Trophoblast cell (in vitro differentiated cells and primary cell): ENCODE measurements around the gene RBM19.

Experiments
- DNase-seq, 2 donors: peaks; one replicate each; pipeline ENCODE4 v3.0.0-alpha.2; 2016
- H2AFZ ChIP-seq: 2 replicates; pipeline ENCODE4 v1.6.1; 2013; ENCODE audit warnings: low read length, moderate library complexity, mild to moderate bottlenecking; ENCODE audit not compliant: insufficient read depth, poor library complexity
- H2AK5ac ChIP-seq: 2 replicates; pipeline ENCODE4 v1.6.1; 2013; ENCODE audit warnings: mild to moderate bottlenecking, low read length
- H2BK120ac ChIP-seq: 2 replicates; pipeline ENCODE4 v1.6.1; 2013; ENCODE audit warnings: low read length, mild to moderate bottlenecking, moderate library complexity; ENCODE audit not compliant: insufficient read depth, poor library complexity
- H2BK12ac ChIP-seq: 2 replicates; pipeline ENCODE4 v1.6.1; 2013; ENCODE audit warnings: mild to moderate bottlenecking, low read length, moderate library complexity
- H2BK5ac ChIP-seq: 2 replicates; pipeline ENCODE4 v1.6.1; 2013; ENCODE audit warnings: low read length, low read depth, moderate library complexity, mild to moderate bottlenecking; ENCODE audit not compliant: poor library complexity
- H3K14ac ChIP-seq: 2 replicates; pipeline ENCODE4 v1.6.1; 2013; ENCODE audit warnings: mild to moderate bottlenecking, low read length
- H3K18ac ChIP-seq: 2 replicates; pipeline ENCODE4 v1.6.1; 2013; ENCODE audit warnings: mild to moderate bottlenecking, low read length
- H3K23ac ChIP-seq: 2 replicates; pipeline ENCODE4 v1.6.1; 2013; ENCODE audit warnings: low read length
- H3K27ac ChIP-seq: 2 replicates; pipeline ENCODE4 v1.5.1; 2013; ENCODE audit warnings: low read depth, mild to moderate bottlenecking, inconsistent platforms, low read length, moderate library complexity
- H3K27me3 ChIP-seq: 2 replicates; pipeline ENCODE4 v1.6.1; 2013; ENCODE audit warnings: inconsistent platforms, mild to moderate bottlenecking, low read length, moderate library complexity; ENCODE audit not compliant: insufficient read depth
- H3K36me3 ChIP-seq, 2 experiments: 1 replicate in 1 of 2; 2 replicates in 1 of 2; pipeline ENCODE4 v1.6.1; 2013; ENCODE audit warnings: low read length in 2 of 2, mild to moderate bottlenecking in 2 of 2, moderate library complexity in 1 of 2; ENCODE audit not compliant: insufficient read depth in 2 of 2, control insufficient read depth in 1 of 2
- H3K4ac ChIP-seq: 2 replicates; pipeline ENCODE4 v1.6.1; 2013; ENCODE audit warnings: low read depth, mild to moderate bottlenecking, low read length, moderate library complexity
- H3K4me1 ChIP-seq, 2 experiments: 1 replicate in 1 of 2; 2 replicates in 1 of 2; pipeline ENCODE4 v1.6.1; 2013; ENCODE audit warnings: low read length in 2 of 2, mild to moderate bottlenecking in 2 of 2, moderate library complexity in 1 of 2; ENCODE audit not compliant: insufficient read depth in 2 of 2, control insufficient read depth in 1 of 2
- H3K4me2 ChIP-seq: 2 replicates; pipeline ENCODE4 v1.6.1; 2013; ENCODE audit warnings: inconsistent platforms, mild to moderate bottlenecking, low read length, moderate library complexity
- H3K4me3 ChIP-seq: 2 replicates; pipeline ENCODE4 v1.5.1; 2013; ENCODE audit warnings: mild to moderate bottlenecking, low read depth, low read length, inconsistent platforms
- H3K79me1 ChIP-seq: one replicate; pipeline ENCODE4 v1.6.1; 2013; ENCODE audit warnings: low read length
- H3K79me2 ChIP-seq: 2 replicates; pipeline ENCODE4 v1.6.1; 2013; ENCODE audit warnings: low read length, mild to moderate bottlenecking; ENCODE audit not compliant: control insufficient read depth, insufficient read depth, poor library complexity
- H3K9ac ChIP-seq: 2 replicates; pipeline ENCODE4 v1.6.1; 2013; ENCODE audit warnings: mild to moderate bottlenecking, low read length
- H3K9me3 ChIP-seq: 2 replicates; pipeline ENCODE4 v1.6.1; 2013; ENCODE audit warnings: low read depth, mild to moderate bottlenecking, control low read depth, inconsistent platforms, low read length; ENCODE audit not compliant: insufficient read depth
- H4K12ac ChIP-seq: 2 replicates; pipeline ENCODE4 v1.6.1; 2013; ENCODE audit warnings: low read depth, mild to moderate bottlenecking, low read length, moderate library complexity
- H4K8ac ChIP-seq: 2 replicates; pipeline ENCODE4 v1.6.1; 2013; ENCODE audit warnings: low read depth, mild to moderate bottlenecking, low read length, moderate library complexity
- H4K91ac ChIP-seq: one replicate; pipeline ENCODE4 v1.6.1; 2013; ENCODE audit warnings: low read depth, mild to moderate bottlenecking, low read length, moderate library complexity
- WGBS: extraction: QIAGEN DNeasy Blood & Tissue Kit; methylation state at CpG from one replicate; pipeline ENCODE4 v1.1.7; 2013; ENCODE audit warnings: missing lambda C conversion rate; ENCODE audit not compliant: insufficient read length, insufficient coverage; ENCODE audit errors: extremely low coverage; 5-methylcytosine and 5-hydroxymethylcytosine counted together

The RBM19 gene

GRCh38 chr12:113855998-113856397 is 110.1 kb downstream of the RBM19 start:
- H3K27me3 ChIP-seq = no peaks in the 10 kb centered on the region
- no peak overlapping the region for H3K4ac ChIP-seq
- H4K91ac ChIP-seq = no peak overlapping the region
- no peaks in the 10 kb centered on the region for H3K9me3 ChIP-seq
- no peak for DNase-seq
- peaks cover 13% of the 10 kb centered on the region in 2 experiments for H3K36me3 ChIP-seq
- H3K4me1 ChIP-seq = peaks cover 2 to 6% of the 10 kb centered on the region in 2 experiments
- peaks cover 3% of the 10 kb centered on the region for H3K79me1 ChIP-seq
- H2BK5ac ChIP-seq = no peak overlapping the region
- no peak overlapping the region for H2BK120ac ChIP-seq
- H3K4me2 ChIP-seq = no peak overlapping the region
- H4K8ac ChIP-seq = no peak overlapping the region
- H3K79me2 ChIP-seq = no peaks in the 10 kb centered on the region
- no peak overlapping the region for H2BK12ac ChIP-seq
- H3K4me3 ChIP-seq = no peak overlapping the region
- no peak overlapping the region for H2AK5ac ChIP-seq
- no peak overlapping the region for H3K27ac ChIP-seq
- WGBS = no CpG with 5 or more reads among the region's 7 CpGs
- H3K9ac ChIP-seq = no peak overlapping the region
- no peak overlapping the region for H3K14ac ChIP-seq
- H2AFZ ChIP-seq = no peak overlapping the region
- H3K18ac ChIP-seq = no peak overlapping the region
- H4K12ac ChIP-seq = no peak overlapping the region
- H3K23ac ChIP-seq = no peak overlapping the region

DNA sequence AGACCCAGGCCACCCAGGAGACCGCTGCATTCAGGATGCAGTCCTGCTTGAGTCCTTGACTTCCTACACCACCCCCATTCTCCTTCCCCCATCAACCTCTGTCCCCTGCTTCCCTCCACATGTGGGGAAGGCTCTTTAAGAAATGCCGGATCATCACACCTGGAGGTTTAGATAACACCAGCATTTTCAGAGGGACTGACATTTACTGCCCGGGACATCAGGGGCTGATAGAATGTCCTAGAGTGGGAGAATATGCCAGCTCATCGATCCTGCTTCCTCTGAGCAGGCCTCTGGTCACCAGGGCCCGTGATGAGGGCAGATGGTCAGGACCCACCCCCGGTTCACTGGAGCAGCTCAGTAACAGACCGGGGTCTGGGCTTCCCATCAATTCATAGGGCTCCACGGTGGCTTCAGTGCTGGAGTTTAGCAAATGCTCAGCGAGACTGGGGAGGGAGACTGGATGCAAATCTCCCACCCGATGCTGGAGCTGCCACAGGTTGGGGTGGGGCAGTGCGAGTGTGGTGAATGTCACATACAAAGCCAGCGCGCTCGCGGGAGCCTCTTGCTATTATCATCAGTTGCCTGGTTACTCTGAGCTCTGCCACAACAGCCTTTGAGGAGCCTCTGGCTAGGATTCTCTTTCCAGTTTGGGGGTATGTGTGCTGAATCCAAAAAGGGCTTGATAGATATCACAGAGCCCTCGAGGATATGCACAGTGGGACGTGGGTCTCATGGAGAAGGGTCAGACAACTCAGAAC is 111.6 kb downstream of the RBM19 start:
- Histone ChIP-seq H3K4me1 (no peaks in the 10 kb centered on the region), H2AFZ (no peak overlapping the region), H2AK5ac (no peak overlapping the region), H3K4ac (no peak overlapping the region), H3K23ac (no peak overlapping the region), H2BK120ac (no peak overlapping the region), H3K9me3 (no peaks in the 10 kb centered on the region), H2BK5ac (no peak overlapping the region), H3K27me3 (no peaks in the 10 kb centered on the region), H3K14ac (no peak overlapping the region), H3K18ac (no peak overlapping the region), H3K9ac (no peak overlapping the region), H4K12ac (no peak overlapping the region), H3K27ac (no peak overlapping the region), H3K4me2 (no peak overlapping the region), H4K8ac (no peak overlapping the region), H3K79me1 (no peaks in the 10 kb centered on the region), H3K36me3 (peaks cover 13% of the 10 kb centered on the region in 2 experiments), H3K4me3 (no peak overlapping the region), H4K91ac (no peak overlapping the region), H3K79me2 (no peaks in the 10 kb centered on the region), H2BK12ac (no peak overlapping the region)
- no peak for DNase-seq
- WGBS = no CpG with 5 or more reads among the region's 17 CpGs

- no peaks in the 10 kb centered on the region for H3K27me3 ChIP-seq
- no peak overlapping the region for H2BK120ac ChIP-seq
- no peak overlapping the region for H4K12ac ChIP-seq
- H3K79me2 ChIP-seq = no peaks in the 10 kb centered on the region
- no peaks in the 10 kb centered on the region for H3K9me3 ChIP-seq
- H3K18ac ChIP-seq = no peak overlapping the region
- no peak overlapping the region for H3K27ac ChIP-seq
- H3K4me2 ChIP-seq = no peak overlapping the region
- no peak overlapping the region for H2AK5ac ChIP-seq
- no peaks in the 10 kb centered on the region for H3K4me1 ChIP-seq
- WGBS = no CpG with 5 or more reads among the region's 4 CpGs
- H3K4me3 ChIP-seq = no peak overlapping the region
- no peak for DNase-seq
- no peak overlapping the region for H3K23ac ChIP-seq
- H3K14ac ChIP-seq = no peak overlapping the region
- H3K4ac ChIP-seq = no peak overlapping the region
- H2BK12ac ChIP-seq = no peak overlapping the region
- H3K79me1 ChIP-seq = no peaks in the 10 kb centered on the region
- no peak overlapping the region for H4K8ac ChIP-seq
- H2AFZ ChIP-seq = no peak overlapping the region
- H3K9ac ChIP-seq = no peak overlapping the region
- H3K36me3 ChIP-seq = peaks cover 13% of the 10 kb centered on the region in 2 experiments
- no peak overlapping the region for H4K91ac ChIP-seq
- no peak overlapping the region for H2BK5ac ChIP-seq
Measured at GRCh38 chr12:113853491-113853890, 112.6 kb downstream of the RBM19 start.

GRCh38 chr12:113852695-113853490 is 113.2 kb downstream of the RBM19 start:
- DNase-seq = no peak
- no CpG with 5 or more reads among the region's 24 CpGs for WGBS

More at GRCh38 chr12:113852695-113853490, 113.2 kb downstream of the RBM19 start:
- no peak overlapping the region for H3K14ac ChIP-seq
- H3K27ac ChIP-seq = no peak overlapping the region
- H3K9me3 ChIP-seq = no peaks in the 10 kb centered on the region
- H3K9ac ChIP-seq = no peak overlapping the region
- no peaks in the 10 kb centered on the region for H3K79me1 ChIP-seq
- no peaks in the 10 kb centered on the region for H3K27me3 ChIP-seq
- H3K4ac ChIP-seq = no peak overlapping the region
- no peak overlapping the region for H4K12ac ChIP-seq
- H4K91ac ChIP-seq = no peak overlapping the region
- no peak overlapping the region for H2AFZ ChIP-seq
- no peak overlapping the region for H3K4me3 ChIP-seq
- H2BK12ac ChIP-seq = no peak overlapping the region
- no peak overlapping the region for H2AK5ac ChIP-seq
- H3K79me2 ChIP-seq = no peaks in the 10 kb centered on the region
- H3K18ac ChIP-seq = no peak overlapping the region
- no peak overlapping the region for H2BK120ac ChIP-seq
- no peaks in the 10 kb centered on the region for H3K4me1 ChIP-seq
- H3K36me3 ChIP-seq = peaks cover 9 to 11% of the 10 kb centered on the region in 2 experiments
- no peak overlapping the region for H3K23ac ChIP-seq
- H4K8ac ChIP-seq = no peak overlapping the region
- no peak overlapping the region for H2BK5ac ChIP-seq
- H3K4me2 ChIP-seq = no peak overlapping the region
